H1 (cell line): ENCODE data around the gene EPYC. TPM values are rescaled to one million over a fixed set of nuclear protein-coding genes. Genes with fewer than 3 reads are reported as not detected.

Experiments used
- CTCF ChIA-PET: fragments of 300-600 bp; sonication (Branson Sonifier 250); formaldehyde crosslinking; loops from one replicate; lab custom pipeline; 2021; ENCODE audit not compliant: partially characterized antibody; lab: Charles Lee
- POLR2A ChIA-PET: fragments of 300-600 bp; sonication (Branson Sonifier 250); formaldehyde crosslinking; loops from one replicate; lab custom pipeline; 2021; ENCODE audit warnings: inconsistent platforms; ENCODE audit not compliant: partially characterized antibody; lab: Charles Lee
- DNase-seq, 2 experiments: peaks; one replicate each; pipeline versions ENCODE4 v3.0.0 to v3.0.0-alpha.2; 2010 to 2022; ENCODE audit warnings: low spot score in 2 of 2, low read depth in 1 of 2, mixed read lengths in 1 of 2
- FAIRE-seq: peaks from 2 replicates; lab custom pipeline; 2011; peaks lifted over from hg19 to GRCh38; lab: Jason Lieb, UNC
- H2AFZ ChIP-seq: 2 replicates; pipeline ENCODE4 v1.8.1; 2012; ENCODE audit warnings: low read length, inconsistent platforms
- H2AK5ac ChIP-seq: 2 replicates; pipeline ENCODE4 v1.6.1; 2013; ENCODE audit warnings: low read depth, low read length
- H2BK120ac ChIP-seq: replicated peaks from 2 replicates; pipeline ENCODE3; 2013; ENCODE audit warnings: low read depth, low read length, inconsistent platforms
- H2BK12ac ChIP-seq: 2 replicates; pipeline ENCODE4 v1.6.1; 2013; ENCODE audit warnings: low read depth, low read length
- H2BK15ac ChIP-seq: 2 replicates; pipeline ENCODE4 v1.6.1; 2013; ENCODE audit warnings: low read length
- H2BK20ac ChIP-seq: 2 replicates; pipeline ENCODE4 v1.6.1; 2013; ENCODE audit warnings: low read length
- H2BK5ac ChIP-seq: 2 replicates; pipeline ENCODE4 v1.6.1; 2013; ENCODE audit warnings: low read depth, low read length
- H3K14ac ChIP-seq: 2 replicates; pipeline ENCODE4 v1.6.1; 2013; ENCODE audit warnings: inconsistent platforms; ENCODE audit not compliant: insufficient read length
- H3K18ac ChIP-seq: 2 replicates; pipeline ENCODE4 v1.6.1; 2013; ENCODE audit warnings: low read length; ENCODE audit errors: extremely low read depth
- H3K23ac ChIP-seq: 2 replicates; pipeline ENCODE4 v1.6.1; 2013; ENCODE audit warnings: inconsistent platforms; ENCODE audit not compliant: insufficient read length
- H3K23me2 ChIP-seq: 2 replicates; pipeline ENCODE4 v1.6.1; 2013; ENCODE audit warnings: low read depth, low read length
- H3K27ac ChIP-seq: 2 replicates; pipeline ENCODE4 v1.6.1; 2011; ENCODE audit warnings: low read depth, low read length, inconsistent platforms
- H3K27me3 ChIP-seq, 4 experiments: replicated peaks in 1 of 4; 1 replicate in 1 of 4; 2 replicates in 3 of 4; pipeline versions ENCODE4 v1.6.1 to v1.8.1; 2011 to 2013; ENCODE audit warnings: low read length in 3 of 4, mild to moderate bottlenecking in 3 of 4, inconsistent platforms in 2 of 4, mixed read lengths in 2 of 4, moderate library complexity in 1 of 4; ENCODE audit not compliant: control insufficient read depth in 3 of 4, insufficient read depth in 3 of 4; ENCODE audit errors: extremely low read depth in 1 of 4
- H3K36me3 ChIP-seq, 4 experiments: 2 replicates each; pipeline versions ENCODE4 v1.6.1 to v1.8.1; 2011 to 2013; ENCODE audit warnings: mild to moderate bottlenecking in 4 of 4, low read length in 3 of 4, moderate library complexity in 2 of 4, control low read depth in 1 of 4, inconsistent platforms in 1 of 4; ENCODE audit not compliant: insufficient read depth in 4 of 4, control insufficient read depth in 2 of 4
- H3K4ac ChIP-seq: replicated peaks from 2 replicates; pipeline ENCODE3; 2013; ENCODE audit warnings: low read length, low read depth, mixed read lengths, inconsistent platforms; ENCODE audit not compliant: insufficient read length
- H3K4me1 ChIP-seq, 4 experiments: replicated peaks in 1 of 4; 1 replicate in 1 of 4; 2 replicates in 3 of 4; pipeline versions ENCODE4 v1.6.1 to v1.8.1; 2011 to 2013; ENCODE audit warnings: low read length in 3 of 4, inconsistent platforms in 2 of 4, mixed read lengths in 1 of 4; ENCODE audit not compliant: insufficient read depth in 4 of 4, control insufficient read depth in 3 of 4
- H3K4me2 ChIP-seq, 2 experiments: 2 replicates each; pipeline versions ENCODE4 v1.6.1 to v1.8.1; 2011 to 2013; ENCODE audit warnings: low read depth in 2 of 2, low read length in 2 of 2, control low read depth in 1 of 2, inconsistent platforms in 1 of 2, mild to moderate bottlenecking in 1 of 2; ENCODE audit not compliant: insufficient read depth in 1 of 2
- H3K4me3 ChIP-seq, 4 experiments: fragments of 200-600, 300-600 bp in 1 of 4; sonication (generic), shearing (Covaris generic), sonication (Bioruptor Twin) in 1 of 4; 2 replicates each; pipeline versions ENCODE4 v1.5.1 to v1.8.1; 2011 to 2016; ENCODE audit warnings: low read length in 4 of 4, low read depth in 3 of 4, control low read depth in 2 of 4, inconsistent platforms in 2 of 4, mild to moderate bottlenecking in 2 of 4, mixed read lengths in 1 of 4, moderate library complexity in 1 of 4; ENCODE audit not compliant: insufficient read depth in 2 of 4; ENCODE audit errors: extremely low read depth in 1 of 4
- H3K56ac ChIP-seq: replicated peaks from 2 replicates; pipeline ENCODE3; 2013; ENCODE audit warnings: low read depth, mild to moderate bottlenecking, mixed read lengths, low read length, inconsistent platforms; ENCODE audit not compliant: insufficient read length
- H3K79me1 ChIP-seq: 2 replicates; pipeline ENCODE4 v1.6.1; 2013; ENCODE audit warnings: low read depth, low read length, control low read depth
- H3K79me2 ChIP-seq, 2 experiments: 2 replicates each; pipeline versions ENCODE4 v1.6.1 to v1.8.1; 2012 to 2013; ENCODE audit warnings: low read length in 2 of 2, mild to moderate bottlenecking in 2 of 2, inconsistent platforms in 1 of 2; ENCODE audit not compliant: insufficient read depth in 2 of 2, control insufficient read depth in 1 of 2
- H3K9ac ChIP-seq, 4 experiments: replicated peaks in 1 of 4; 1 replicate in 1 of 4; 2 replicates in 3 of 4; pipeline versions ENCODE4 v1.6.1 to v1.8.1; 2011 to 2013; ENCODE audit warnings: low read depth in 3 of 4, low read length in 3 of 4, control low read depth in 2 of 4, mild to moderate bottlenecking in 2 of 4, moderate library complexity in 2 of 4, inconsistent platforms in 1 of 4; ENCODE audit errors: extremely low read depth in 1 of 4
- H3K9me3 ChIP-seq, 2 experiments: 2 replicates each; pipeline versions ENCODE4 v1.6.1 to v1.8.1; 2012 to 2013; ENCODE audit warnings: mild to moderate bottlenecking in 2 of 2, moderate library complexity in 2 of 2, control low read depth in 1 of 2, inconsistent platforms in 1 of 2, low read depth in 1 of 2, low read length in 1 of 2, mixed read lengths in 1 of 2; ENCODE audit not compliant: insufficient read depth in 2 of 2
- H4K20me1 ChIP-seq, 2 experiments: replicated peaks in 1 of 2; 2 replicates each; pipeline versions ENCODE3 to v1.8.1; 2011 to 2013; ENCODE audit warnings: inconsistent platforms in 2 of 2, low read length in 2 of 2, mild to moderate bottlenecking in 1 of 2; ENCODE audit not compliant: insufficient read depth in 2 of 2, control insufficient read depth in 1 of 2
- H4K5ac ChIP-seq: 2 replicates; pipeline ENCODE4 v1.6.1; 2013; ENCODE audit warnings: low read length, low read depth, mixed read lengths, inconsistent platforms; ENCODE audit not compliant: insufficient read length
- H4K8ac ChIP-seq: 2 replicates; pipeline ENCODE4 v1.8.0; 2013; ENCODE audit warnings: mild to moderate bottlenecking, moderate library complexity, low read length, inconsistent platforms; ENCODE audit not compliant: insufficient read depth; ENCODE audit errors: extremely low read depth
- H4K91ac ChIP-seq: replicated peaks from 2 replicates; pipeline ENCODE3; 2013; ENCODE audit warnings: low read length, mixed read lengths, inconsistent platforms; ENCODE audit not compliant: insufficient read length
- CBX8 ChIP-seq: fragments of 300-800, 300-1000 bp; sonication (generic); IDR thresholded peaks from 2 replicates; pipeline ENCODE4 v1.7.1; 2016; ENCODE audit warnings: low read depth, low read length, borderline replicate concordance
- CEBPB ChIP-seq: IDR thresholded peaks from 2 replicates; pipeline ENCODE4 v1.6.1; 2012; ENCODE audit warnings: low read depth, low read length
- GTF2F1 ChIP-seq: IDR thresholded peaks from 2 replicates; pipeline ENCODE4 v1.6.1; 2012; ENCODE audit warnings: low read depth, low read length, improper control_type of control experiment, borderline replicate concordance
- JUND ChIP-seq: IDR thresholded peaks from 2 replicates; pipeline ENCODE4 v1.6.1; 2011; ENCODE audit warnings: mild to moderate bottlenecking, improper control_type of control experiment, low read length
- POU5F1 ChIP-seq: IDR thresholded peaks from 2 replicates; pipeline ENCODE4 v1.6.1; 2011; ENCODE audit warnings: low read depth, mild to moderate bottlenecking, low read length, moderate library complexity
- SIX5 ChIP-seq: IDR thresholded peaks from 2 replicates; pipeline ENCODE4 v1.6.1; 2011; ENCODE audit warnings: mild to moderate bottlenecking, low read depth, low read length
- TAF1 ChIP-seq: IDR thresholded peaks from 2 replicates; pipeline ENCODE4 v1.6.1; 2011; ENCODE audit warnings: mild to moderate bottlenecking, low read depth, low read length
- TCF12 ChIP-seq: IDR thresholded peaks from 2 replicates; pipeline ENCODE4 v1.6.1; 2011; ENCODE audit warnings: low read depth, mild to moderate bottlenecking, low read length
- TEAD4 ChIP-seq: IDR thresholded peaks from 2 replicates; pipeline ENCODE4 v1.6.1; 2012; ENCODE audit warnings: low read depth, low read length, inconsistent platforms, mixed read lengths
- WGBS, 2 experiments: shearing (Covaris generic) in 1 of 2; methylation state at CpG; one replicate each; pipeline versions ENCODE4 v1.1.6 to v1.1.7; 2013 to 2015; ENCODE audit warnings: low lambda C conversion rate in 2 of 2, mixed read lengths in 2 of 2, inconsistent platforms in 1 of 2, low coverage in 1 of 2, missing lambda C conversion rate in 1 of 2; ENCODE audit not compliant: insufficient replicate concordance in 2 of 2, insufficient coverage in 1 of 2, insufficient read length in 1 of 2; ENCODE audit errors: extremely low coverage in 1 of 2, missing lambda C conversion rate in 1 of 2; 5-methylcytosine and 5-hydroxymethylcytosine counted together
- polyA plus RNA-seq, 7 experiments: library from polyadenylated mRNA; depleted of rRNA in 3 of 7; stranded (reverse) in 5 of 7; unstranded in 2 of 7; fragments of >200 nt in 5 of 7; fragments of 200-250 nt in 2 of 7; gene quantifications; 1 replicate in 5 of 7; 2 replicates in 1 of 7; 4 replicates in 1 of 7; pipeline versions ENCODE4 v1.2.1 to v1.2.3, GENCODE V29; 2011 to 2013; ENCODE audit warnings: missing spikeins in 2 of 7, mixed read lengths in 2 of 7
- total RNA-seq: library from RNA; stranded (reverse); fragmentation: NEBNext Ultra II Directional; extraction: Animal tissue kit (Norgen Biotek cat#: 25700); gene quantifications from 2 replicates; pipeline ENCODE4 v1.2.1, GENCODE V29; 2021
- TF ChIP-seq, protein P1 (sequence below): IDR thresholded peaks from 2 replicates; pipeline ENCODE4 v1.6.1; 2011; ENCODE audit warnings: low read length, improper control_type of control experiment

The EPYC gene
- total and polyA plus RNA-seq, 2 of the 8 experiments (the other 6 are each of a cell fraction or from before 2014, with no cell fraction given), result not detected

GRCh38 chr12:90954428-90954827 lies 50.3 kb downstream of the EPYC start:
- Histone ChIP-seq H3K4me2 (no peak overlapping the region), H2AK5ac (no peak overlapping the region), H2BK5ac (no peak overlapping the region), H3K4me3 (no peak overlapping the region), H2BK120ac (no peak overlapping the region), H3K4me1 (no peaks in the 10 kb centered on the region), H3K79me2 (no peaks in the 10 kb centered on the region), H2BK15ac (no peak overlapping the region), H3K9ac (no peak overlapping the region), H3K36me3 (no peaks in the 10 kb centered on the region), H3K27me3 (no peaks in the 10 kb centered on the region), H3K9me3 (peaks cover 0 to 12% of the 10 kb centered on the region in 2 experiments; a peak in 1 of 4 replicates), H3K18ac (no peak overlapping the region), H4K8ac (no peak overlapping the region; the same call in 1 of the 2 replicates), H3K14ac (no peak overlapping the region), H3K23me2 (no peaks in the 10 kb centered on the region), H4K5ac (no peak overlapping the region), H3K4ac (no peak overlapping the region), H2BK12ac (no peak overlapping the region), H4K91ac (no peak overlapping the region), H2AFZ (no peak overlapping the region), H4K20me1 (no peaks in the 10 kb centered on the region), H3K23ac (no peak overlapping the region), H3K56ac (no peak overlapping the region), H3K27ac (no peak overlapping the region), H3K79me1 (no peaks in the 10 kb centered on the region), H2BK20ac (no peak overlapping the region)
- TF ChIP-seq CBX8 (no peak), TCF12 (no peak), POU5F1 (no peak), CEBPB (no peak), TEAD4 (no peak), JUND (no peak), SIX5 (no peak), TAF1 (no peak), GTF2F1 (no peak)
- TF ChIP-seq, protein P1, sequence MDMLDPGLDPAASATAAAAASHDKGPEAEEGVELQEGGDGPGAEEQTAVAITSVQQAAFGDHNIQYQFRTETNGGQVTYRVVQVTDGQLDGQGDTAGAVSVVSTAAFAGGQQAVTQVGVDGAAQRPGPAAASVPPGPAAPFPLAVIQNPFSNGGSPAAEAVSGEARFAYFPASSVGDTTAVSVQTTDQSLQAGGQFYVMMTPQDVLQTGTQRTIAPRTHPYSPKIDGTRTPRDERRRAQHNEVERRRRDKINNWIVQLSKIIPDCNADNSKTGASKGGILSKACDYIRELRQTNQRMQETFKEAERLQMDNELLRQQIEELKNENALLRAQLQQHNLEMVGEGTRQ, result no peak
- POLR2A ChIA-PET, result no interaction called here
- 97% methylated on average over 24 of the region's 25 CpGs; no CpG with 5 or more reads in 1 of the 2 experiments for WGBS, 2 experiments
- CTCF ChIA-PET, result interaction anchor here (1.0 to 3.8 kb wide), 5 partner anchors 10 to 1259 kb away, joined by 3 to 33 read pairs (median 3); no protein-coding TSS in a partner anchor
- FAIRE-seq, result no peak
- no peak for DNase-seq
